Astrocyte of the spinal cord (primary cell): Measurements from ENCODE around the gene NEDD4L.

Experiments
- DNase-seq: peaks from one replicate; pipeline ENCODE4 v3.0.0; 2011; ENCODE audit warnings: low read depth, low spot score
- H3K4me3 ChIP-seq: 2 replicates; pipeline ENCODE4 v1.5.1; 2011; ENCODE audit warnings: low read depth, mild to moderate bottlenecking, low read length, moderate library complexity
- CTCF ChIP-seq: IDR thresholded peaks from 2 replicates; pipeline ENCODE4 v1.5.1; 2012; ENCODE audit warnings: low read depth, mild to moderate bottlenecking, low read length, inconsistent platforms
- in situ Hi-C: cut with HindIII; loops from 2 replicates; pipeline ENCODE4 v1.10.0; 2017; ENCODE audit warnings: low sequenced_read_pairs

Gene NEDD4L

DNA sequence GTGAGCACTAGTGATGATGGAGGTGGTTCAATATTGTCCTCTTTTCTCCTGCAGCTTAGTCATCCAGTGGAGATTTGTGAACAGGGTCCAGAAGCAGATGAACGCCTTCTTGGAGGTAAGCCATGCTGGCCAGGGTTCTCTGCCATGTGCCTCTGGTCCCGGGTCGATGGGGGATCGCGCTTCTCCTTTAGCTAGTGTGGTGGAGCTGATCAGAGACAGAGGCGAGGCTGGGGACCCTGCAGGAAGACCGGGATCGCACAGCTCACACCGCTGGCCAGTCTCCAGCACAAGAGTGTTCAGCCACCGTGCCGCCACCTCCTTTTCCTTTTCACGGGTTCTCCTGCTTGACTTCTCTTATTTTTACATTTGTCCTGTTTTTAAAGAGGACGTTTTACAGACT, 341.4 kb downstream of the NEDD4L start:
- H3K4me3 ChIP-seq = no peak overlapping the region
- no peak for DNase-seq
- in situ Hi-C loops = no loop called here
- no peak for TF ChIP-seq CTCF

- no peak overlapping the region for H3K4me3 ChIP-seq
- no peak for DNase-seq
- in situ Hi-C loops = no loop called here
- no peak for TF ChIP-seq CTCF
Observed at GRCh38 chr18:58386780-58387179, 342.8 kb downstream of the NEDD4L start.

GRCh38 chr18:58387716-58388115, 343.7 kb downstream of the NEDD4L start:
- in situ Hi-C loops = no loop called here
- TF ChIP-seq CTCF = no peak
- DNase-seq = no peak
- H3K4me3 ChIP-seq = no peak overlapping the region

GRCh38 chr18:58388736-58389135, 344.7 kb downstream of the NEDD4L start:
- H3K4me3 ChIP-seq = no peak overlapping the region
- no peak for DNase-seq
- no peak for TF ChIP-seq CTCF
- in situ Hi-C loops = no loop called here

- H3K4me3 ChIP-seq = no peak overlapping the region
- TF ChIP-seq CTCF = no peak
- DNase-seq = no peak
- in situ Hi-C loops = no loop called here
Observed at GRCh38 chr18:58389745-58390144, 345.7 kb downstream of the NEDD4L start.

DNA sequence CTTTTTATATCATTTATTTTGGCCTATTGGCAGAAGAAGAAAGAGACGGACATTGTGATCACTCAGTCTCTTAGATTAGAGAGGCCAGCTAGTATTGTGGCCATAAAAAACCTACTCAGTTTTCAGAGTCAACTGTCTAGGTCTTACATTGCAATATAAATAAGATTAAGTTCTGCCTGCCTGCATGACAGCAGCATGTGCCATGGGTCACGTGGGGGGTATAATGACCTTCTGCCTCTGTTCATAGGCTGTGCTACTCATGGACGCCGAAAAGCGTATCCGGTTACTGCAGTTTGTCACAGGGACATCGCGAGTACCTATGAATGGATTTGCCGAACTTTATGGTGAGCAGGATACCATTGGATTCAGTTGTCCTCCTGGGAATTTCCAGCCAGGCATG, 346.4 kb downstream of the NEDD4L start:
- in situ Hi-C loops = no loop called here
- H3K4me3 ChIP-seq = no peak overlapping the region
- TF ChIP-seq CTCF = no peak
- DNase-seq = no peak

DNA sequence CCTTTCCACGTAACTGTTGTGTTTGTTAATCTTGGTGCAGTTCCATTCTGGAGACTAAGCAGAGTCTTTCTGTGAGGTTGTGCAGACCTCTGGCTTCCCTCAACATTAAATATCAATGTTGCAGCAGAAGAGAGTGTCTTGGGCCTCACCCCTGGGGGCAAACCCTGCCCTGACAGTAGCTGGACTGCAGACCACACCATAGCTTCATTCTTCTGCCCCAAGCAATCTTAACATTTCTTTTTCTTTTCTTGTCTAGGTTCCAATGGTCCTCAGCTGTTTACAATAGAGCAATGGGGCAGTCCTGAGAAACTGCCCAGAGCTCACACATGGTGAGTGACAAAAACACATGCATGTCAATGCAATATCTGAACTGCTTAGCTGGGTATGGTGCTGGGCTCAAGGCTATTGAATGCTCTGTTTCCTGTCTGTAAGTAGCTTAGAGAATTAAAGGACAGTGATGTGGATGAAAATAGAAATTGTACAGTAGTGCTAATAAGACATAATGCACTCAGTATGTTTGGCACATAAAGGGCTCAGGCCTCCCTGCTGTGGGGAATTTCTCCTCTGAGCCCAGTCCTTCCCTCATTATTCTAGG, 347.3 kb downstream of the NEDD4L start:
- DNase-seq = no peak
- TF ChIP-seq CTCF = no peak
- no peak overlapping the region for H3K4me3 ChIP-seq
- in situ Hi-C loops = no loop called here
